Caco-2 (cell line): ENCODE measurements around the gene PARD3. TPM values are rescaled to one million over a fixed set of nuclear protein-coding genes. Genes with fewer than 3 reads are reported as not detected.

Experiments used
- BruUV-seq: library from RNA; stranded (reverse); fragments of 400-500 nt; replicated peaks from 2 replicates; lab custom pipeline; 2021; lab: Mats Ljungman, UMichigan
- CTCF ChIA-PET: fragments of 300-600 bp; sonication (Branson Sonifier 250); formaldehyde crosslinking; loops from one replicate; lab custom pipeline; 2022; ENCODE audit warnings: antibody characterized with exemption; lab: Charles Lee
- POLR2A ChIA-PET: fragments of 300-600 bp; sonication (Branson Sonifier 250); formaldehyde crosslinking; loops from one replicate; lab custom pipeline; 2022; ENCODE audit warnings: antibody characterized with exemption; lab: Charles Lee
- DNase-seq, 2 experiments: peaks; one replicate each; pipeline versions ENCODE4 v3.0.0 to v3.0.0-alpha.2; 2020 to 2022
- H3K27me3 ChIP-seq: replicated peaks from 2 replicates; pipeline ENCODE4 v1.6.0; 2011; ENCODE audit warnings: low read length; ENCODE audit not compliant: control insufficient read depth, insufficient read depth
- H3K36me3 ChIP-seq: 2 replicates; pipeline ENCODE4 v1.5.1; 2011; ENCODE audit warnings: low read length; ENCODE audit not compliant: control insufficient read depth, insufficient read depth
- H3K4me1 ChIP-seq: fragments of 250-450 bp; sonication (Bioruptor Pico); 2 replicates; pipeline ENCODE4 v1.5.1; 2020; ENCODE audit warnings: mild to moderate bottlenecking
- H3K4me3 ChIP-seq: 2 replicates; pipeline ENCODE4 v1.5.1; 2011; ENCODE audit warnings: low read depth, mild to moderate bottlenecking, control low read depth, low read length
- H3K9me3 ChIP-seq: fragments of 250-450 bp; sonication (Bioruptor Pico); 2 replicates; pipeline ENCODE4 v1.5.1; 2020; ENCODE audit warnings: mild to moderate bottlenecking, moderate library complexity
- H3K27ac Mint-ChIP-seq: one replicate; pipeline ENCODE4 v1.8.0; 2022; ENCODE audit warnings: mixed read lengths; ENCODE audit not compliant: unreplicated experiment
- H3K27me3 Mint-ChIP-seq: one replicate; pipeline ENCODE4 v1.8.0; 2022; ENCODE audit warnings: mixed read lengths; ENCODE audit not compliant: insufficient read depth, unreplicated experiment
- H3K36me3 Mint-ChIP-seq: one replicate; pipeline ENCODE4 v1.8.0; 2022; ENCODE audit warnings: mild to moderate bottlenecking, mixed read lengths; ENCODE audit not compliant: insufficient read depth, unreplicated experiment
- H3K4me1 Mint-ChIP-seq: one replicate; pipeline ENCODE4 v1.8.0; 2022; ENCODE audit warnings: low read depth, mixed read lengths; ENCODE audit not compliant: unreplicated experiment
- H3K4me3 Mint-ChIP-seq: one replicate; pipeline ENCODE4 v1.8.0; 2022; ENCODE audit warnings: mild to moderate bottlenecking, moderate library complexity, mixed read lengths; ENCODE audit not compliant: unreplicated experiment
- H3K9me3 Mint-ChIP-seq: one replicate; pipeline ENCODE4 v1.8.0; 2022; ENCODE audit warnings: mixed read lengths; ENCODE audit not compliant: unreplicated experiment
- intact Hi-C: fragments of 100-400 bp; cut with micrococcal nuclease; formaldehyde crosslinking; loops from one replicate; pipeline ENCODE4 v1.10.0; 2022; ENCODE audit not compliant: unreplicated experiment
- total RNA-seq: library from RNA; stranded (reverse); gene quantifications from 2 replicates; pipeline ENCODE4 v1.2.3, GENCODE V29; 2022
- TF ChIP-seq, protein P1 (sequence below), 2 experiments: fragments of 200-600 bp in 1 of 2; IDR thresholded peaks; 1 replicate in 1 of 2; 2 replicates in 1 of 2; pipeline versions ENCODE4 v1.5.1 to v1.8.0; 2011 to 2022; ENCODE audit warnings: antibody characterized with exemption in 1 of 2, control low read depth in 1 of 2, inconsistent platforms in 1 of 2, low read depth in 1 of 2, low read length in 1 of 2, mild to moderate bottlenecking in 1 of 2, moderate library complexity in 1 of 2; ENCODE audit not compliant: insufficient read depth in 1 of 2, severe bottlenecking in 1 of 2, unreplicated experiment in 1 of 2

The PARD3 gene
- total RNA-seq, 1 experiment from 2014 or later: 80.7 TPM

DNA sequence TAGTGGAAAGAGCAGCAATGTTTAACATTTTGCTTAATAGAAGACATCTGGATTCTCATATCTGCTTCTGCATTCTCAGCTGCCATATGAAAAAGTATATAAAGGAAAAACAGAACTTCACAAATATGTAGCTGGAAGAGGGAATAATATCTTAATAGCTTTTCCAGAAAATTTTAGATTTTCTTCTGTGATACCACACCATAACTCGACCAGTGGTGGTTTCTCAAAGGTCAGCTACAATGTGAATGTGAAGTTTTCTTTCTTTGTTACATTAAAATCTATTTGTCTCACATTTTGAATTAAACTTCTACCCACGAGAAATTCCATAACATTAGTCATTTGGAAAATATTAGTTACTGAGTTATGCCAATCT is 339.8 kb downstream of the PARD3 start:
- CTCF ChIA-PET: interaction anchor here (0.6 kb wide), 1 partner anchor 9 kb away, joined by 3 read pairs; no protein-coding TSS in a partner anchor
- Mint-ChIP-seq H3K4me1 (peaks cover 34% of the 10 kb centered on the region), H3K9me3 (no peaks in the 10 kb centered on the region), H3K4me3 (no peak overlapping the region), H3K27ac (no peak overlapping the region), H3K36me3 (peaks cover 5% of the 10 kb centered on the region), H3K27me3 (no peaks in the 10 kb centered on the region)
- TF ChIP-seq, protein P1, sequence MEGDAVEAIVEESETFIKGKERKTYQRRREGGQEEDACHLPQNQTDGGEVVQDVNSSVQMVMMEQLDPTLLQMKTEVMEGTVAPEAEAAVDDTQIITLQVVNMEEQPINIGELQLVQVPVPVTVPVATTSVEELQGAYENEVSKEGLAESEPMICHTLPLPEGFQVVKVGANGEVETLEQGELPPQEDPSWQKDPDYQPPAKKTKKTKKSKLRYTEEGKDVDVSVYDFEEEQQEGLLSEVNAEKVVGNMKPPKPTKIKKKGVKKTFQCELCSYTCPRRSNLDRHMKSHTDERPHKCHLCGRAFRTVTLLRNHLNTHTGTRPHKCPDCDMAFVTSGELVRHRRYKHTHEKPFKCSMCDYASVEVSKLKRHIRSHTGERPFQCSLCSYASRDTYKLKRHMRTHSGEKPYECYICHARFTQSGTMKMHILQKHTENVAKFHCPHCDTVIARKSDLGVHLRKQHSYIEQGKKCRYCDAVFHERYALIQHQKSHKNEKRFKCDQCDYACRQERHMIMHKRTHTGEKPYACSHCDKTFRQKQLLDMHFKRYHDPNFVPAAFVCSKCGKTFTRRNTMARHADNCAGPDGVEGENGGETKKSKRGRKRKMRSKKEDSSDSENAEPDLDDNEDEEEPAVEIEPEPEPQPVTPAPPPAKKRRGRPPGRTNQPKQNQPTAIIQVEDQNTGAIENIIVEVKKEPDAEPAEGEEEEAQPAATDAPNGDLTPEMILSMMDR (IDR thresholded peaks at IDR 0.05; ENCODE audit: insufficient read depth in 1 of 2, low read depth in 1 of 2, low read length in 1 of 2, severe bottlenecking in 1 of 2, unreplicated experiment in 1 of 2): no peak
- intact Hi-C loops: no loop called here
- no peak for DNase-seq
- Histone ChIP-seq H3K27me3 (no peaks in the 10 kb centered on the region), H3K36me3 (no peaks in the 10 kb centered on the region), H3K4me1 (peaks cover 41% of the 10 kb centered on the region), H3K9me3 (no peaks in the 10 kb centered on the region), H3K4me3 (no peak overlapping the region)
- POLR2A ChIA-PET: no interaction called here
- no TSS peak for BruUV-seq

DNA sequence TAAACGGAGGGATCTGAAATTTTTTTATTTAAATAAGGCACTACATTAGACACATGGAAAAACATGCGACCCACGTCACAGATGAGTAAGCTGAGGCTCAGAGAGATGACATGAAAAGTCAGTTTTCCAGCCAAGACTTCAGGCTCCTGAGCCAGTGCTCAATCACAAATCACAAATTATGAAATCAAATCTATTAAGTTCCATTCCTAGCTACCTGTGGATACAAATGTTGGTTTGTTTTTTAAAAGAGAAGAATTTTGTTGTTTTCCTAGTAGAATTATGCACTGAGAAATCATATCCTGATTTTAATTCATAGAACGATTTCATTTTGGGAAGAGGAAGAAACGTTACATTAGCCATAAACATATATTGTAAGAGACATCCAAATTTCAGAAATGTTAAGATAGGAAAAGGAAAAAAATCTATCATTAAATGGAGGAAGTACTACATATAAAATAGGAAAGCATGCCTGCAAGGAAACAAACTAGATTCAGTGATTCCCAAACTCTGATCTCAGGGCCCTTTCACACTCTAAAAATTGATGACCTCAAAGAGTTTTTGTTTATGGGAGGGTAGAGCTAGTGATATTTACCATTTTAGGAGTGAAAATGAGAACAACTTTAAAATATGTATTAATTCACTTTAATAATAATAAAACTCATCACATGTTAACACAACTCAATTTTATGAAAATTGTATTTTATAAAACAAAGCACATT is 340.4 kb downstream of the PARD3 start:
- H3K4me1 ChIP-seq: peaks cover 35% of the 10 kb centered on the region
- intact Hi-C loops: no loop called here
- TF ChIP-seq, protein P1 (IDR thresholded peaks at IDR 0.05; ENCODE audit: insufficient read depth in 1 of 2, low read depth in 1 of 2, low read length in 1 of 2, severe bottlenecking in 1 of 2, unreplicated experiment in 1 of 2): no peak
- no TSS peak for BruUV-seq
- Mint-ChIP-seq H3K27ac (no peak overlapping the region), H3K4me3 (no peak overlapping the region), H3K36me3 (peaks cover 5% of the 10 kb centered on the region), H3K27me3 (no peaks in the 10 kb centered on the region), H3K4me1 (peaks cover 28% of the 10 kb centered on the region), H3K9me3 (no peaks in the 10 kb centered on the region)
- POLR2A ChIA-PET: no interaction called here
- no peaks in the 10 kb centered on the region for H3K27me3 ChIP-seq
- no peaks in the 10 kb centered on the region for H3K9me3 ChIP-seq
- DNase-seq: no peak
- CTCF ChIA-PET: interaction anchor here (0.6 kb wide), 1 partner anchor 9 kb away, joined by 3 read pairs; no protein-coding TSS in a partner anchor
- H3K36me3 ChIP-seq: no peaks in the 10 kb centered on the region
- no peak overlapping the region for H3K4me3 ChIP-seq

DNA sequence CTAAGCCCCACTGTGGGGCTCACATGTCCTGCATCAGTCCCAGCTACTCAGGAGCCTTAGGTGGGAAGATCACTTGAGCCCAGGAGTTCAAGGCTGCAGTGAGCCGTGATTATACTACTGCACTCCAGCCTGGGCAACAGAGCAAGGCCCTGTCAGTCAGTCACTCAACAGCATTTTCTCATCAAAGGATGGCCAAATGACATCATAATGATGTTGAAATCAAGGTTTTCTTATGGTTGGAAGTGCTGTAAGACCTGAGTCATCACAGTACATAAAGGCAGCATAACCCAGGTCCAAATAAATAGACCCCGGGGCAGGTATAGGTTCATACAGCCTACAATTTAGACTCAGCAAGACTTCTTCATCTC is 341.1 kb downstream of the PARD3 start:
- no peaks in the 10 kb centered on the region for H3K9me3 Mint-ChIP-seq
- peak in 1 of 2 experiments; percentile 23 for DNase-seq
- Histone ChIP-seq H3K4me1 (peaks cover 29% of the 10 kb centered on the region), H3K27me3 (no peaks in the 10 kb centered on the region), H3K9me3 (no peaks in the 10 kb centered on the region), H3K4me3 (no peak overlapping the region), H3K36me3 (no peaks in the 10 kb centered on the region)
- H3K27ac Mint-ChIP-seq: no peak overlapping the region
- no peak overlapping the region for H3K4me3 Mint-ChIP-seq
- peaks cover 5% of the 10 kb centered on the region for H3K36me3 Mint-ChIP-seq
- intact Hi-C loops: no loop called here
- no peaks in the 10 kb centered on the region for H3K27me3 Mint-ChIP-seq
- CTCF ChIA-PET: no interaction called here
- no TSS peak for BruUV-seq
- TF ChIP-seq, protein P1 (IDR thresholded peaks at IDR 0.05; ENCODE audit: insufficient read depth in 1 of 2, low read depth in 1 of 2, low read length in 1 of 2, severe bottlenecking in 1 of 2, unreplicated experiment in 1 of 2): no peak
- POLR2A ChIA-PET: no interaction called here
- peaks cover 23% of the 10 kb centered on the region for H3K4me1 Mint-ChIP-seq
